ENCODE measurements around the gene TRIM2.

DNA sequence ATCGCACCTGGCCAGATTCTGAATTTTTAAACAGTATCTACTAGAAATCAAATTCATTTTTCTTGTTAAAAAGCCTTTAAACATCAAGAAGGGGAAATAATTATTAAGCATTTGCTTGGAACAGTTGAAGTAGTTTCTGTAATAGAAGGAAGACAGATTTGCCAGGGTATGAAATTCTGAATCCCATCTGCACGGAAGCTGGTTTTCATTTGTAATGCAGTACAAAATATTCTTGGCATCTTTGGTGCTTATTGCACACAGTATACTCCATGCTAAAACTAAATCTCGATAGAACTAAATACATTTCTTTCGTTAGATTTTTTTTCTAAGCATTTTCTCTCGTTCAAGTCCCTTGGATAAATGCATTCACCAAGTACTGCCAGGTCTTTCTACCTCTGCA, 25.3 kb downstream of the TRIM2 start:
- TF ChIP-seq, protein P1, sequence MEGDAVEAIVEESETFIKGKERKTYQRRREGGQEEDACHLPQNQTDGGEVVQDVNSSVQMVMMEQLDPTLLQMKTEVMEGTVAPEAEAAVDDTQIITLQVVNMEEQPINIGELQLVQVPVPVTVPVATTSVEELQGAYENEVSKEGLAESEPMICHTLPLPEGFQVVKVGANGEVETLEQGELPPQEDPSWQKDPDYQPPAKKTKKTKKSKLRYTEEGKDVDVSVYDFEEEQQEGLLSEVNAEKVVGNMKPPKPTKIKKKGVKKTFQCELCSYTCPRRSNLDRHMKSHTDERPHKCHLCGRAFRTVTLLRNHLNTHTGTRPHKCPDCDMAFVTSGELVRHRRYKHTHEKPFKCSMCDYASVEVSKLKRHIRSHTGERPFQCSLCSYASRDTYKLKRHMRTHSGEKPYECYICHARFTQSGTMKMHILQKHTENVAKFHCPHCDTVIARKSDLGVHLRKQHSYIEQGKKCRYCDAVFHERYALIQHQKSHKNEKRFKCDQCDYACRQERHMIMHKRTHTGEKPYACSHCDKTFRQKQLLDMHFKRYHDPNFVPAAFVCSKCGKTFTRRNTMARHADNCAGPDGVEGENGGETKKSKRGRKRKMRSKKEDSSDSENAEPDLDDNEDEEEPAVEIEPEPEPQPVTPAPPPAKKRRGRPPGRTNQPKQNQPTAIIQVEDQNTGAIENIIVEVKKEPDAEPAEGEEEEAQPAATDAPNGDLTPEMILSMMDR (conservative IDR thresholded peaks at IDR 0.05; ENCODE audit: low read depth, low read length): no peak
- no peak for TF ChIP-seq EZH2phosphoT487 (IDR thresholded peaks at IDR 0.05; ENCODE audit: borderline replicate concordance, low read length)
- TF ChIP-seq EZH2 (IDR thresholded peaks at IDR 0.05; ENCODE audit: low read length, unreplicated experiment): no peak

All from PC-3 (cell line).